ENCODE results near the gene EEF1AKMT1.

- TF ChIP-seq, protein P1, sequence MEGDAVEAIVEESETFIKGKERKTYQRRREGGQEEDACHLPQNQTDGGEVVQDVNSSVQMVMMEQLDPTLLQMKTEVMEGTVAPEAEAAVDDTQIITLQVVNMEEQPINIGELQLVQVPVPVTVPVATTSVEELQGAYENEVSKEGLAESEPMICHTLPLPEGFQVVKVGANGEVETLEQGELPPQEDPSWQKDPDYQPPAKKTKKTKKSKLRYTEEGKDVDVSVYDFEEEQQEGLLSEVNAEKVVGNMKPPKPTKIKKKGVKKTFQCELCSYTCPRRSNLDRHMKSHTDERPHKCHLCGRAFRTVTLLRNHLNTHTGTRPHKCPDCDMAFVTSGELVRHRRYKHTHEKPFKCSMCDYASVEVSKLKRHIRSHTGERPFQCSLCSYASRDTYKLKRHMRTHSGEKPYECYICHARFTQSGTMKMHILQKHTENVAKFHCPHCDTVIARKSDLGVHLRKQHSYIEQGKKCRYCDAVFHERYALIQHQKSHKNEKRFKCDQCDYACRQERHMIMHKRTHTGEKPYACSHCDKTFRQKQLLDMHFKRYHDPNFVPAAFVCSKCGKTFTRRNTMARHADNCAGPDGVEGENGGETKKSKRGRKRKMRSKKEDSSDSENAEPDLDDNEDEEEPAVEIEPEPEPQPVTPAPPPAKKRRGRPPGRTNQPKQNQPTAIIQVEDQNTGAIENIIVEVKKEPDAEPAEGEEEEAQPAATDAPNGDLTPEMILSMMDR (IDR thresholded peaks at IDR 0.05; ENCODE audit: low read depth, low read length, poor library complexity, severe bottlenecking): no peak
- TF ChIP-seq EZH2phosphoT487 (IDR thresholded peaks at IDR 0.05; ENCODE audit: borderline replicate concordance, low read length): no peak
Observed at GRCh38 chr13:20716951-20717350, 56.8 kb downstream of the EEF1AKMT1 start.
